ENCODE results near the gene SKAP2. TPM values are rescaled to one million over a fixed set of nuclear protein-coding genes. Genes with fewer than 3 reads are reported as not detected.

The SKAP2 gene
- total and polyA plus RNA-seq, 2 experiments from 2014 or later = 2.5 to 4.4 TPM

DNA sequence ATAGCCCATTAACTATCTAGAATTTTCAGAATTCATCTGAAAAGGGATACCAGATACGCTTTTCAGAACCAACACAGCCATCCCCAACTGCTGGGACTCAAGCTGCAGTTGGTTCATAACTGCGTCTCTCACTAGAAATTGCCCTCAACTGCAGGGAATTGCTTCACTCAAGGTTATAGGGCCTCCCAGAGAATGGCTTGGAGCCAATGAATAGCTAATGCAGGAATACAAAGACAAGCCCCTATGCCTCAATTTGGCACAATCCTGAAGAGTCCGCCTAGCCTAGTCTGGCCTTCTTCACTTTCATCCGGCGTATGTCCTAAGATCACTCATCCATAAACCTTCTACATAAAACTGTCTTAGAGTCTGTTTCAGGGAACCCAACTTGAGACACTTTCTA lies 164.0 kb downstream of the SKAP2 start:
- H3K36me3 Mint-ChIP-seq (ENCODE audit: low read depth) = no peaks in the 10 kb centered on the region
- H3K27ac Mint-ChIP-seq = no peak overlapping the region
- H3K79me2 ChIP-seq (replicated peaks; ENCODE audit: insufficient read depth) = no peaks in the 10 kb centered on the region
- no peaks in the 10 kb centered on the region for H3K36me3 ChIP-seq (ENCODE audit: insufficient read depth)
- H3K9me3 Mint-ChIP-seq = no peaks in the 10 kb centered on the region
- H3K4me1 Mint-ChIP-seq = peaks cover 4% of the 10 kb centered on the region; the same call in 2 of the 3 replicates
- no peak overlapping the region for H3K27ac ChIP-seq (ENCODE audit: low read depth)
- no peak for ATAC-seq
- H3K4me3 Mint-ChIP-seq = no peak overlapping the region
- no peak overlapping the region for H3K4me3 ChIP-seq
- no peak overlapping the region for H3K4me2 ChIP-seq
- no peaks in the 10 kb centered on the region for H3F3A ChIP-seq (replicated peaks; ENCODE audit: low read depth)
- H3K27me3 ChIP-seq (ENCODE audit: insufficient read depth) = no peaks in the 10 kb centered on the region
- no peak overlapping the region for H2AFZ ChIP-seq
- H3K9me2 ChIP-seq (ENCODE audit: insufficient read depth) = no peaks in the 10 kb centered on the region
- no peaks in the 10 kb centered on the region for H4K20me1 ChIP-seq (replicated peaks; ENCODE audit: insufficient read depth)
- TF ChIP-seq CREB1 (CRISPR knock-in tag; IDR thresholded peaks at IDR 0.05; ENCODE audit: low read depth) (no peak), ZNF331 (CRISPR knock-in tag; IDR thresholded peaks at IDR 0.05; ENCODE audit: low read depth) (no peak), JUNB (IDR thresholded peaks at IDR 0.05; ENCODE audit: unreplicated experiment) (no peak), ZNF114 (CRISPR knock-in tag; IDR thresholded peaks at IDR 0.05) (no peak), STAT1 (IDR thresholded peaks at IDR 0.05; ENCODE audit: unreplicated experiment) (no peak), NANOG (IDR thresholded peaks at IDR 0.05; ENCODE audit: borderline replicate concordance) (no peak), ETS1 (IDR thresholded peaks at IDR 0.05) (no peak)
- TF ChIP-seq, protein P1, sequence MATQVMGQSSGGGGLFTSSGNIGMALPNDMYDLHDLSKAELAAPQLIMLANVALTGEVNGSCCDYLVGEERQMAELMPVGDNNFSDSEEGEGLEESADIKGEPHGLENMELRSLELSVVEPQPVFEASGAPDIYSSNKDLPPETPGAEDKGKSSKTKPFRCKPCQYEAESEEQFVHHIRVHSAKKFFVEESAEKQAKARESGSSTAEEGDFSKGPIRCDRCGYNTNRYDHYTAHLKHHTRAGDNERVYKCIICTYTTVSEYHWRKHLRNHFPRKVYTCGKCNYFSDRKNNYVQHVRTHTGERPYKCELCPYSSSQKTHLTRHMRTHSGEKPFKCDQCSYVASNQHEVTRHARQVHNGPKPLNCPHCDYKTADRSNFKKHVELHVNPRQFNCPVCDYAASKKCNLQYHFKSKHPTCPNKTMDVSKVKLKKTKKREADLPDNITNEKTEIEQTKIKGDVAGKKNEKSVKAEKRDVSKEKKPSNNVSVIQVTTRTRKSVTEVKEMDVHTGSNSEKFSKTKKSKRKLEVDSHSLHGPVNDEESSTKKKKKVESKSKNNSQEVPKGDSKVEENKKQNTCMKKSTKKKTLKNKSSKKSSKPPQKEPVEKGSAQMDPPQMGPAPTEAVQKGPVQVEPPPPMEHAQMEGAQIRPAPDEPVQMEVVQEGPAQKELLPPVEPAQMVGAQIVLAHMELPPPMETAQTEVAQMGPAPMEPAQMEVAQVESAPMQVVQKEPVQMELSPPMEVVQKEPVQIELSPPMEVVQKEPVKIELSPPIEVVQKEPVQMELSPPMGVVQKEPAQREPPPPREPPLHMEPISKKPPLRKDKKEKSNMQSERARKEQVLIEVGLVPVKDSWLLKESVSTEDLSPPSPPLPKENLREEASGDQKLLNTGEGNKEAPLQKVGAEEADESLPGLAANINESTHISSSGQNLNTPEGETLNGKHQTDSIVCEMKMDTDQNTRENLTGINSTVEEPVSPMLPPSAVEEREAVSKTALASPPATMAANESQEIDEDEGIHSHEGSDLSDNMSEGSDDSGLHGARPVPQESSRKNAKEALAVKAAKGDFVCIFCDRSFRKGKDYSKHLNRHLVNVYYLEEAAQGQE (IDR thresholded peaks at IDR 0.05; ENCODE audit: unreplicated experiment) = no peak
- H3K27me3 Mint-ChIP-seq (ENCODE audit: insufficient read depth, low read depth, poor library complexity) = peaks cover 3% of the 10 kb centered on the region
- DNase-seq (ENCODE audit: low spot score) = no peak
- H3K4me1 ChIP-seq (ENCODE audit: insufficient read depth) = peaks cover 4% of the 10 kb centered on the region; the same call in 1 of the 2 replicates

GRCh38 chr7:26699766-26700165 lies 164.6 kb downstream of the SKAP2 start:
- TF ChIP-seq NANOG (IDR thresholded peaks at IDR 0.05; ENCODE audit: borderline replicate concordance) (no peak), POLR2AphosphoS5 (IDR thresholded peaks at IDR 0.05; ENCODE audit: low read depth) (no peak), ETS1 (IDR thresholded peaks at IDR 0.05) (no peak), ZNF331 (CRISPR knock-in tag; IDR thresholded peaks at IDR 0.05; ENCODE audit: low read depth) (no peak), EZH2phosphoT487 (IDR thresholded peaks at IDR 0.05; ENCODE audit: unreplicated experiment) (no peak)
- TF ChIP-seq, protein P1 (IDR thresholded peaks at IDR 0.05; ENCODE audit: unreplicated experiment) = no peak
- Histone ChIP-seq H3K4me3 (no peak overlapping the region), H3K79me2 (replicated peaks; ENCODE audit: insufficient read depth) (no peaks in the 10 kb centered on the region), H3K9me2 (ENCODE audit: insufficient read depth) (no peaks in the 10 kb centered on the region), H4K20me1 (replicated peaks; ENCODE audit: insufficient read depth) (no peaks in the 10 kb centered on the region), H3K36me3 (ENCODE audit: insufficient read depth) (no peaks in the 10 kb centered on the region), H3K27me3 (ENCODE audit: insufficient read depth) (no peaks in the 10 kb centered on the region), H3F3A (replicated peaks; ENCODE audit: low read depth) (no peaks in the 10 kb centered on the region), H3K27ac (ENCODE audit: low read depth) (no peak overlapping the region), H2AFZ (no peak overlapping the region), H3K4me2 (no peak overlapping the region), H3K4me1 (ENCODE audit: insufficient read depth) (peaks cover 4% of the 10 kb centered on the region; the same call in 1 of the 2 replicates)
- no peak overlapping the region for H3K27ac Mint-ChIP-seq
- peaks cover 3% of the 10 kb centered on the region for H3K27me3 Mint-ChIP-seq (ENCODE audit: insufficient read depth, low read depth, poor library complexity)
- DNase-seq (ENCODE audit: low spot score) (no peak), ATAC-seq (no peak)
- H3K36me3 Mint-ChIP-seq (ENCODE audit: low read depth) = no peaks in the 10 kb centered on the region
- H3K9me3 Mint-ChIP-seq = no peaks in the 10 kb centered on the region
- H3K4me1 Mint-ChIP-seq = peaks cover 4% of the 10 kb centered on the region; the same call in 2 of the 3 replicates
- H3K4me3 Mint-ChIP-seq = no peak overlapping the region

All from GM23338 (cell line).